HG02678 (cell line): ENCODE results near the gene COLEC12.

ENCODE experiments used
- ATAC-seq: cut with Tn5 transposase; IDR thresholded peaks from one replicate; pipeline ENCODE4 v1.9.1; 2021; ENCODE audit warnings: mild to moderate bottlenecking, moderate library complexity; ENCODE audit not compliant: unreplicated experiment

Gene COLEC12

GRCh38 chr18:364256-364826, 136.2 kb downstream of the COLEC12 start:
- no peak for ATAC-seq

- no peak for ATAC-seq
Observed at GRCh38 chr18:363301-364085, 137.0 kb downstream of the COLEC12 start.

DNA sequence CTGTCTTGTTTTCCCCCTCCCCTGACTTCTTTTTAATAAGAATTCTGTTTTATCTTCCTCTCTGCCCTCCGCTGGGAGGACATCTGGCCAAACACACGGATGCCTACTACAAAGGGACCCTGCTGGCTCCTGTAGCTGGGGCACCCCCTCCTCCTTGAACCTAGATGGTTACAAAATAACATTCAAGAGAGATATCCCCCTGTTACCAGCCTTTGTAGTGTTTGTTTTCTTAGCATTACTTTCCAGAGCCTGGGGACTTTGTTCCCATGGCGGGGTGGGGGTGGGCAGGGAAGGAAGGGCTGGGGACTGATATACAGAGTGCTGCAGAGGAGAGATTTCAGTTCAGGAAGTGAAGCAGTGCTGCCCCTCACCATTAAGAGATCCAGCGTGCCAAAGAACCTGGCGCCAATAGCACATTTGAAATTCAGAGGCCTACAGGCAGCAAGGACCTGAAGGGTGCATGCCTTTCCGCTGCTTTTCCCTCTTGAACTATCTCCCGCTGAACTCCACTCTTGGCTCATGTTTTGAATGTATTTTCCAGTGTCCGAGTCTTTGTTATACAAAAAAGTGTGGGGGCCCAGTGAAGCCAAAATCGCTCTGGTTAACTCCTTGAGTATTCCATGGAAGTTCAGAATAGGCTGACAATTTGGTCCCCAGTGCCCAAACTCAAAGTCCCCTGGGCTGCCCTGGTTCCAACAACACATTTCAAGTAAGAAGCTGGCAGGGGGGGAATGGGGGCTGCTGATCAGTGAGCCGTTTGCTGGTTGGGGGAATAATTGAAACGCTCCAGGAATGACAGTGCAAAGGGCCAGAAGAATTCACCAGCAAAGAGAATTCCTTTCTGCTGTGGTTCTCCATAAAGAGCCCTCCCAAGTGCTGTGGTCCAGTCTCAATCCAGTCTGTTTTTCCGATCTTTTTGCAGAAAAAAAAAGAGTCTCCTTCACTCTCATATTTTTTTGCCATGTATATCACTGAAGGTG, 137.9 kb downstream of the COLEC12 start:
- ATAC-seq = no peak

DNA sequence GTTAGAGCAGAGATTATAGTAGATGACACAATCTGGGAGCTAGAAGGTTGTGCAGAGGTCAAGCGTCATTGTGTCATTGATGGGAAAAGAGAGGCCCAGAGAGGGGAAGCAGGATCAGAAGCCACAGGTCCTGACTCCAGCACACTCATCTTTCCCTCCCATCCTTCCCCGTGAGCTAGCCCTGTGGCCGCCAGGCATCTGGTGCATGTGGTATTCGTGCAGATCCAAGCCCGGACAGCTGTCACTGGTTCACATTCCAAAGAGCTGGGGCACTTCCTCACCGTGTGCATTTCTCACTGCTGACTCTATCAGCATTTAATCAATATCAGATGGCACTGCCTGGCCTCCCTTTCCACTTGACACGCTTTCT, 138.6 kb downstream of the COLEC12 start:
- no peak for ATAC-seq

DNA sequence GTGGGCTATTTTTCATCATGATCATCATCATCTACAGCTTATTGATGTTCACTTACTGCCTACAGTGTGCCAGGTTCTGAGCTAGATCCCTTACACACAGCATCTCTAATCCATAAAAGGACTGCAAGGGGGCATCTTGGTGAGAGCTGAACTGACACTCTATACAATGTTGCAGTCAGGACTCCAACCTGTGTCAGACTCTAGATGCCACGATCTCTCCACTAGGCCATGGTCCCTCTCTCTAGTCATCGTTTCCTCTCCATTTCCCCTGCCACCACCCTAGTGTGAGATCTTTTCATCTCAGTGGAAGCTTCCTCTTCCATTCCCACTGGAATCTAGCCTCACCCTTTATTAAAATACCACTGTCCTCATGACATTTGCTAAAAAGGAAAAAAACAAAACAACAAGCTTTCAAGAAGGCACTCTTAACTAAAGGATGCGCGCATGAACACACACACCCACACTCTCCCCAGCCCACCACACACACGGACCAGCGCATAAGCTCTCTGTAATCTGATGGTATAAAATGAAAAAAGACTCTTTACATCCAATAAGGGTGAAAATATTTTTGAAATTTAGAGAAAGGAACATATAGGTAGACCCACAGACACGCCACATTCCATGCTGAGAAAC, 139.3 kb downstream of the COLEC12 start:
- no peak for ATAC-seq

DNA sequence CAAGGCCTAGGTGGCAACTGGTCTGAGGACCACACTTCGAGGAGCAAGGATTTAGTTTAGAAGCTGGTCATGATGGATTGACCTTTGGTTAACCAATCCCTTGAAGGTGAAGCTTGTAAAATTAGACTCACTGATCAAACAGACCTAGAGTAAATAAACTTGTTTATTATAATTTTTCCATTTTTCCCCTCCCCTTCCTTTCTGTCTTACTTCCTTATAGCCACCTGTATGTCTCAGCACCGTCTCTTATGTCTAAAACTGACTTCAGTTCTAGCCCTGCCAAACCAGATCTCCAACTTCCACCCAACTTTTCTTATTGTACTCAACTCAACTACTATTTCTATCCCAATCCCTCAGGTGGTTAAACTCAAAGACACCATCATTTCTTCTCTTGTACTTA, 139.8 kb downstream of the COLEC12 start:
- ATAC-seq = no peak

- ATAC-seq = no peak
Observed at GRCh38 chr18:356778-357177, 143.7 kb downstream of the COLEC12 start.

DNA sequence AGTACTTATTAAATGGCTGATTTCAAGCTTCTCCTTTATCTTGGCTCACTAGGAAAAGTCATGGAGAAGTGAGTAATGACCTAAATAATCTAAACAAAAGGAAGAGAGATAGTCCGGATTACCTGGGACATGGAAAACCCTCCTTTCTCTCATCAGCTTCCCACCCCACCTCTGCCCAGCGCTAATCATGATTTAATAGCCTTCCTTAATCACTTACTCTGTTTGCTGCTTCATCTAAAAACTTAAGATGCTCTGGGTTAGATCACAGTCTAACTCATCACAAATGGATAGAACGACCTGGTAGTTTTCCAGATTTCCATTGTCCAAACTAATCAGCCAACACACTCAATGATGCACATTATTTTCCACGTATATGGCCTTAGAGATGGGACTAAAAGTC, 144.8 kb downstream of the COLEC12 start:
- no peak for ATAC-seq

- ATAC-seq = no peak
Observed at GRCh38 chr18:354471-354870, 146.0 kb downstream of the COLEC12 start.

GRCh38 chr18:354003-354402, 146.5 kb downstream of the COLEC12 start:
- ATAC-seq = no peak

- ATAC-seq = no peak
Observed at GRCh38 chr18:352438-352837, 148.1 kb downstream of the COLEC12 start.

DNA sequence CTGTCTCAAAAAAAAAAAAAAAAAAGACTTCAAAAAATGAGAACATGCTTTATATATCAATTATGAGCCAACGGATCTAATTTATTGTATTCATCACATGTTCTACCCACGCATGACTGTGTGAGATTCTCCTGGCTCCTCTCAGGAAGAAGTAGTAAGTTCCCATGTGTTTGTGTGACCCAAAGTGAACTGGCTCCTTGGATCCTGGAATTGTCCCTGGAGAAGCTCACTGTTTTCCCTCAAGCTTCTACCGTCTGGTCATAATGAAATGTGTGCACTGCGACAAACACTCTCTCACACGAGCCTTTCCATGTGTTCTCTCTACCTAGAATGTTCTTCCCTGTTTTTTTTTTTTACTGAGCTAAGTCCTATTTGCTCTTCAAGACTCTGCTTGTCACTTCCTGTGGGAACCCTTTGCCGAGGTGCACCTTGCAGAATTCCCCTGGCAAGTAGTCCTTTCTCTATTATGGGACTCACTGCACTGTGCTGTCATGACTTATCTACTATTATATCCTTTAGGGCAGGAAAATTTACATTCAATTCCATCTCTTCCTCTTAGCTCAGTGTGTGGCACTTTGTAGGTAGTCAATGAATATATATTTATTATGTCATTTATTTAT, 149.4 kb downstream of the COLEC12 start:
- ATAC-seq = no peak

DNA sequence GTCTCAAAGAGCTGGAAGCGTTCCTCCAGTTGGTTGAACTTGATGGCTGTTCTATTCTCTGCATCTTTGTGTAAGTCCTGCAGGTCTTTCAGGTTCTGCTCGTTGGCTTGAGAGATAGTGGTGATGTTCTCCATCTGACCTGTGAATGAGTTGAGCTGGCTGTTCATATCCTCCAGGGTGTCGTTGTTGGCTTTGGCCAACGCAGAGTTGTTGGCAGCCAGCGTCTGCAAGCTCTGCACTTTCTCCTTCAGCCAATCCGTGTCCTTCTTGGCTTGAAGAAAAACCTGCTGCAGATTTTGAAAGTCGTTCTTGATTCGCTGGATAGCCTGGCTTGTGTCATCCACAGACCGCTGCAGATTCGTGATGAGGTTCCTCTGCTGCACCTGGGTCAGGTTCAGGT, 153.9 kb downstream of the COLEC12 start:
- ATAC-seq = no peak

DNA sequence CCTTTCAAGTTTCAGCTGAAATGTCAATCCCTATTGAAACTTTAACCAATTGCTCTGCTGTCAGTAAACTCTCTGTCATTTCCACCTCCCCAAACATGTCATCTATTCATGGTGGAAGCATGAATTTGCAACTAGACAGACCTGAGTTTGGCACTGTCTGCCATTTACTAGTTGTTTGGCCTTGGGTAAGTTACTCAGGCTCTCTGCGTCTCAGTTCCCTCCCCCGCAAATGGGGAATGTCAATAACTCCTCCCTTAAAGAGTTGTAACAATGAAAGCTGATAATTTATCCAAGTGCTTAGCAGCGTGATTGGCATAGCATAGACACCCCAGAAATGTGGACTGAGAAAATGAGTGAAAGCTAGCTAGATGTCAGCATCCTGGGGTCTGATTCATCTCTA, 159.4 kb downstream of the COLEC12 start:
- no peak for ATAC-seq

GRCh38 chr18:340044-340443, 160.5 kb downstream of the COLEC12 start:
- ATAC-seq = no peak

DNA sequence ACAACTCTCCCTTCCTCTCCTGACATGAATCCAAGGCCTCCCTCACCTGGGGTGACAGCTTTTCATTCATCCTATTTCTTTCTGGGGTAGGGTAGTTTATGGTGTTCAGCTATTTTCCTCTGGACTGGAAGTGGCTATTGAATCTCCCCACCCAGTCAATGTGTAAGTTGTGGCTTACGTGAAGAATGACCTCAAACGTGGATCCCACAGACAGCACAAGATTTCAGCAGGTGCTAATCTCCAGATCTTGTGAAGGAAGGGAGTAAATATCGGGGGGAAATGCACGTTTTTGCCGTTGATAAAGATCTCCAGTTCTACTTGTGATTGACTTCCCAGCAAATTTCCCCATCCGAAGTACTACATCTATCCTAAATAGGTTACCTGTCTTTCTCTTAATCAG, 161.3 kb downstream of the COLEC12 start:
- ATAC-seq = no peak

DNA sequence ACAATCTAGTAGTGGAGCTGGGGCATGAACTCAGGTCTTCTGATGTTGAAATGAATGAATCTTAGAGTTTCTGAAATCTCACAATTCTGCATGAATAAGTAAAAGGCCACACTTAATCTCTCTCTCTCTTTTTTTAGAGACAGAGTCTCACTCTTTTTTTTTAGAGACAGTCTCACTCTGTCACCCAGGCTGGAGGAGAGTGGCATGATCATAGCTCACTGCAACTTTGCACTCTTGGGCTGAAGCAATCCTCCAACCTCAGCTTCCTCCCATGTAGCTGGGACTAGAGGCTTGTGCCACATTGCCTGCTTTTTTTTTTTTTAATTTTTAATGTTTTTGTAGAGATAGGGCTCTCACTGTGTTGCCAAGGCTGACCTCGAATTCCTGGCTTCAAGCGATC, 163.8 kb downstream of the COLEC12 start:
- ATAC-seq = no peak

DNA sequence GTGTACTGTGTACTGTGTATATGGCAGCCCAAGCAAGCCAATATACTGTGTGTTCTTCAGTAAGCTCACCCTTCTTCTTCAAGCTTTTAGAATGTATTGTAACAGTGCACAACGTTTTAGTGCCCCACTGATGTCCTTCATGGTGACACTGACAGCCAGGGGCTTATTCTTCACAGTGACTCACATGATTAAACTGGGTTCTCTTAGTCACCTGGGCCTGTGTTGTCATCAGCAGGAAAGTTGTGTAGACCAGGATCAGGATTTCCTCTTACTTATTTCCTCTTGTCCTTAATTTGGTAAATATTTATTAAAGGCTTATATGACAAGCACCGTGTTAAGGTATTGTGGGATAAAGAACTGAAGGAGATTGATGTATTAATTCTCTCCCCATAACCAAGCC, 164.8 kb downstream of the COLEC12 start:
- ATAC-seq = no peak

- ATAC-seq = no peak
Observed at GRCh38 chr18:334575-335132, 165.8 kb downstream of the COLEC12 start.

DNA sequence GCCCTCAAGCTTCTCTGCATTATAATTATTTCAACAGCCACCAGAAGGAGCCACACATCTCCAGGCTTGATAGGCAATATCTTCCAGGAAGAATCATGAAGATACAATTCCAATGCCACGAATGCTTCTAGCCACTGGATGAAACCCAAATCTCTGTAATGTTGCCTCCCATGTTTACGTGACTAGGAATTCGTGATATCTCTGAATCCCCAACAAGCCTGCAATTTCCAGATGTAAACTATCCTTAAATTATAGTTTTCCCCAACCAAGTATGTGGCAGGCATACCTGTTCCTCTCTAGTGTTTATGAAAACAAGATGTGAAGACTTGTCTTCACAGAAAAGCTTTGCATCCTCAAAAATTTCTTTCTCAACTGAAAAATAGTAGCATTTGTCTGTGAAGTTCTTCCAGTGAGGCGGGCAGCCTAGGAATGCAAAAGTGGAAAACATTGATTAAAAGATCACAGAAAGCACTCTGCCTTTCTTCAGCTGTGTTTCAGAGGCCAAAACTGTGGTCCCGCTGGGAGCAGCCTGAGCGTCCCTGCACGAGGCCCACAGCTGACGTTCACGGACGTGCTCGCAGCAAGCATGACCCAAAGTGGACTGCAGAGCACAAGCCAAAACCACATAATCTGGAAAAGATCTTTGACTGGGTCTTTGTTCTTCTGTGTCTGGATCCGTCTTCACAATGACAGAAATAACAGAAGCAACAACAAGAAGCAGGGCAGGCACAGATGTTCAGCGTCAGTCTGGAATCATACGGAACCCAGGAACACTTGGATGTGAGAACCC, 167.6 kb downstream of the COLEC12 start:
- ATAC-seq = no peak
